Islet precursor cell (in vitro differentiated cells): ENCODE data around the gene LRRC4C.

Source experiments
- DNase-seq: peaks from one replicate; pipeline ENCODE4 v3.0.0-alpha.2; 2018

LRRC4C gene

DNA sequence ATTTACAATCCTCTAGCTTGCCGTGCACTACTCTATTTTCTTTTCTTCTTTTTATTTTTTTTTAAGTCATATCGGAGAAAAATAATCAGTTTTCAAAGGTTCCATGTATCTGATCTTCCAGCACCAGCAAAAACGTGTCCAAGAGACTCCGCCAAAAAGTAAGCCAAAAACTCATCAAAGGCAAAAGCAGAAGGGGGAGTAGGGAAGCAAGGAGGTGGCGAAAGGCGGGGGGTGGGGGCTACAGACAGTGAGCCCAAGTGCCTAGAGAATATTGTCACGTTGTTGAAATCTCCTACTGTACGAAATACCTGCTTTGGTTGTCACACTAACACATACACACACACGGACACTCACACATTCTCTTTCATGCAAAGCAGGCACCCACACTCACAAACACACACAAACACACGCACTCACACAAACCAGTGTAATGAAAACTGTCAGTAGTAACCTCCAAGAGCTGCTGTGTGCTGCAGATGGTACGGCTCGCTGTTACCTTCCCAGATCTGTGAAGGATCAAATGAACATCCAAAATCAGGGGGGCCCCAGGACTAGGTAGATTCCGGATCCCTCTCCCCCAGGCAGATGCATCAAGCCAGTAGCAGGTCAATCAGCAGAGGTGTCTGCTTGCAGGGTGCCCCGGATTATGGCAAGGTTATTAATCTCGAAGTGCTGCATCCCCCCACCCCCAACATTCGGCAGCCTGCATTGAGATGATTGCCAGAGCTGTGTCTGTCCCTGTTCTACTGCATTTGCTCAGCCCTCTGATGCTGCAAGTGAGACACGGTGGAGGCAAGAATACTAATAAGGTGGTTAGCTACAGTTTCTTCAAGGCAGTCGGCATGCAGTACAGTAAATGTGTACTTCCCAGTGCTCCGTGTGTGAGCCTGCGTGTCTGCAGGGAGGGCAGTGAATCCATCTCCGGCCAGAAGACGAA is at the start of gene LRRC4C:
Gene LRRC4C, minus strand, starts transcription at position 188 of the 937 bp plus-strand sequence.
- DNase-seq: peak; percentile 46

DNA sequence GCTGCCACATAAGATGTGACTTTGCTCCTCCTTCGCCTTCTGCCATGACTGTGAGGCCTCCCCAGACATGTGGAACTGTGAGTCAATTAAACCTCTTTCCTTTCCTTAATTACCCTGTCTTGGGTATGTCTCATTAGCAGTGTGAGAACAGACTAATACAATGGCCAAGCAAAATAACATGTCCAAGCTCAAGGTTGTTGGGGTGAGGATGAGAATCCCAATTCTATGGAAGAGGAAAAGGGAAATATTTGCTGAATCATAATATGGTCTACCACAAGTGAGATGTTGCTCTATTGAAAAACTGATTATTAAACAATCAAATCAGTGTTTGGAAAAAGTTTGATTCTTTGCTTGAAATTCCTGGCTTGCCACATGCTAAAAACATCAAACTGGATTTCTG is 48.7 kb upstream of the LRRC4C start:
- no peak for DNase-seq

DNA sequence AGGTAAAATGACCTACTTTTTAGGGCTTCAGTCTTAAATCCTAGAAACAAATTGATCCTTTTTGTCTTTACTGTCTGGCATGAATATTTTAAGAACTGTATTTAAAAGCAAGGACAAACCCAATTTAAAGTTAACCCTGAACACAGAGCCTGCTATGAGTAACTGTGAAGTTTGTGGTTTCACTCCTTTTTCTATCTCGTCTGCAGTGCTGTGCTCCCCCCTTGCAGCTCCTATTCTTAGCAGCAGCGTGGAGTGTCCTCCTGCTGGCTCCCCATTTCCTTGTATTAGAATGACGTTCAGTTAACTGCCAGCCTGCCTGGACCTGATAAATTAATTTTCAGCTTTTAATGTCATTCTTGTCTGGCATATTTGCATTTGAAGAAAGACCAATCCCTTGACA is 40.0 kb upstream of the LRRC4C start:
- DNase-seq: no peak

DNA sequence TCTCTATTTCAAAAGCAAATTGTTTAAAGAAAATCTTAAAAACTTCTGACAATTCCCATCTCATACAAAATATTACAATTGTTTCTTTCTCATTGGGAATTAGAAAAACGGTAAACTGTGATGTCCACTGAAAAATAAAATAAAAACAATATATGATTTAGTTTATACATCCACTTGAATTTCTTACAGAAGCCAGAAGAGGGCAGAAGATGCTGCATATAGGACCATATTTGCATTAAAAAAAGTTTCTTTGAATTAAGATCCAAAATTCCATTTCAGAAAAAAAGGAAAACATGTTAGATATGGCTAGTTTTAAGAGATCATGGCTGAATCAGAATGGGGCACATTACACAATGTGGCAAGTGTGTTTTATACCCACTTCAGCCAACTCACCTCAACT is 39.3 kb upstream of the LRRC4C start:
- DNase-seq: no peak

DNA sequence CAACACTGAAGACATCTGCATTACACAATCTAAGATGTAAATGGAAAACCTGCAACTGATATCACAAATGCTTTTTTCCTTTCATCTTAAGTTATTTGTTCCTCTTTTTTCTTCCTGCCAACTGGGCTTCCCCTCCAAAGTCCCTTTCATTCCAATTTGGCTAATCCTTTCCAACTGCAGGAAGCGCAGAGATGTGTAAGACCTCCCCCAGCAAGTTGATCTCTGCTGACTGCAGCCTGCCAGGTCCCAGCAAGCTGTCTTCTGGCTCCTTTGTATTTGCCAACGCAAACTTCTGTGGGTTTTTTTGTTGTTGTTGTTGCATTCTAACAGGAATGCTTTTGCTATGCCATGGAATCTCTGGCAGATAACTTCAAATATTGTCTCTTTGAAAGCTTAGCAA is 38.5 kb upstream of the LRRC4C start:
- DNase-seq: peak; percentile 59

DNA sequence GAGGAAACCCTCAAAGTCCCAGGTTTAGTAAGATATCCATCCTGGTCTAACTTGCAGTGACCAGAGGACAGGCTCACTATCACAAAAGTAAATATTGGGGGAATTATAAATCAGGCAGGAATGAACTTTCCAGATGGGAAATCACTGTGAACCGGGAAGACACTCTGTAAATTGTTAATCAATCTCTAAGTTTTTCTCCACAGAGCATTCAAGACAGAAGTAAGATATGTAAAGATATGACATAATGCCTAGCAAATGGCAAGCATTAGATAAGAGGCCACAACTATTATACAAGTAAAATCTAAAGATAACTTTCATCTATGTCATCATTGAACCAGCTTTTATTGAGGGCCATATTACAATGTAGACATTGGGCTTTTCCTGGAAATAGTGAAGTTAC is 35.3 kb upstream of the LRRC4C start:
- no peak for DNase-seq

DNA sequence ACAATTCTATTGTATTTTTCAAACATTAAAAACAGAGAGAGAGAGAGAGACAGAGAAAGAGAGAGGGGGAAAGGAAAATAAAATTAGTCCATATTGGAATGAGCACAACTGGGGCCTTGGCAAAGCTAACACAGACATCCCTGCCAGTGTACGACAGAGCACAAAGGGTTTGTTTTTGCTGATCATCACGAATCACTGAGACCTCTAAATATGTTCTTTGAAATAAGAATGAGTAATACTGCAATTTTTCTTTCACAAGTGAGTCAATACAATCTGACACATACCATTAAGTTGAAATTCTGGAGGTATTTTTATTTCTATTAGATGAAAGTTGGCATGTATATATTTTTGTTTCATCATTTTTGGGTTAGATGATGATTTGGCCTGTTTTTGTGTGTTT is 27.0 kb upstream of the LRRC4C start:
- DNase-seq: no peak

DNA sequence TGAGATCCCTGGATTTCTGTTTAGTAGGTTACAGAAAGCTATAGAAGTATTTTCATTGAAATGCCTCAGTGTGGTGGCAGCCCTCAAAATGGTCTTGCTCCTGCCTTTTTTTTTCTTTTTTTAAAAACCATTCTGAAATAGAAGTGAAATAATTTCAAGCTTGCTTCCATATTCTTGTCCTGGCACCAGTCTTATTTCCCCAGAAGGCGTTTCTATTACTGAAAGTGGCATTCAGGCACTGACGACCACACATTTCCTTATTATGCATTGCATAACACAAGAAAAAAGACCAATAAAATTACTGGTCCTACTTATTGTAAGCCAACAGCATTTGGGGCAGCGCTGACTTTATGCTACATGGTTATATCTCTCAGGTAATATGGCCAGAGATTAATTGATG is 24.5 kb upstream of the LRRC4C start:
- no peak for DNase-seq

DNA sequence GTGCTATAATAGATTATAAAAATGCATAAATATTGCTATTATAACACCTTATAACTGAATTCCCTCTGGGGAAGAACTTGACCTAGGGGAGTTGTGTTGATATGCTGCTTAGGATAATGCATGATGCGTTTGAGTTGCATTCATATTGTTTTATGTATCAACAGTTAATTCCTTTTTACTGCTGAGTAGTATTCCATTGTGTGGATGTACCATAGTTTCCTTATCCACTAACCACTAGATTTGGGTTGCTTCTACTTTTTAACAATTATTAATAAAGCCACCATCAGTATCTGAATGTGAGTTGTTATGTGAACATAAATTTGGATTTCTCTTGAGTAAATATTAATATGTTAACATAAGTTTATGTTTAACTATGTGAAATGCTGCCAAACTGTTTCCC is 19.7 kb upstream of the LRRC4C start:
- DNase-seq: no peak

DNA sequence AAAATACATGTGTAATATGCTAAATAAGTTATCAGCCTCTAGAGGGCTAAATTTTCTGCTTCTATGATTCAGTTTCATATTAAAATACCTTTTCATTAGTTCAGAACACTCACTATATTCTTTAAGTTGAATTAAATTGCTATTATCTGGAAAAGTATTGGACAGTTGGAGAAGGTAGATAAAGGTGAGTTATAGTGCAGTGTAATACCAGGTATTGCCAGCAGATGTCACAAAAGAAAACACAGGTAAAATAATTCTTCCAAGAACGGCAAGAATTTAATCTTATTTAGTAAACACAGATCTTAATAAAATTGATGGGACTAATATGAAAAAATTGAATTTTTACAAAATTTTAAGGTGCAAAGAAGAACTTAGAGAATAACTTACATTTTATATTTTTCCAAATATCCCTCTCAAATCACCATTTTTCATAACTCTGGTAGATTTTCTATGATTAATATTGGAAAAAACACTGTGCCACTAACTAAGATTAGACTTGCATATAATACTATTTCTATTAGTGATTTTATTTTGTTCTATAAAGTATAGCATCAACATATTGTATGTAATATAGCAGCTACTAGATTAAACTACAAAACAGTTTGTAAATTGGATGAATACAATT is 1.7 kb upstream of the LRRC4C start:
- no peak for DNase-seq

DNA sequence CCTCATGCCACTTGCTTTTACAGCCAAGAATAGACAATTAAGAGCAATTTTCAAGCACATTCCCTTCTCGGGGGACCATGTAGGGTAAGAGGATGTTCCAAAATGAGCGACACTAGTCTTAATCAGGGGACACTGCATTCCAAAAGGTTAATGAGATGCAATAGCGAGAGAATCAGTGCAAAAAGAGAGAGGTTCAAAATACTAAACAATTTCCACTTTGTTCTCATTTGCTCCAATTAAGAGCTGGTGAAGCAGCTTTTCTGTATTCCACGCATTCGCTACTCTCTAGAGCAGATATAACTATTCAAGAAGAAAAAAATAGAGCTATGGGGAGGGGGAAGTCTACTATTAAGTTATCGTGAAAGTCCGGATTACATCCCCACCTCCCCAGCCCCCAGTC is 811 bp downstream of the LRRC4C start:
- DNase-seq: no peak

DNA sequence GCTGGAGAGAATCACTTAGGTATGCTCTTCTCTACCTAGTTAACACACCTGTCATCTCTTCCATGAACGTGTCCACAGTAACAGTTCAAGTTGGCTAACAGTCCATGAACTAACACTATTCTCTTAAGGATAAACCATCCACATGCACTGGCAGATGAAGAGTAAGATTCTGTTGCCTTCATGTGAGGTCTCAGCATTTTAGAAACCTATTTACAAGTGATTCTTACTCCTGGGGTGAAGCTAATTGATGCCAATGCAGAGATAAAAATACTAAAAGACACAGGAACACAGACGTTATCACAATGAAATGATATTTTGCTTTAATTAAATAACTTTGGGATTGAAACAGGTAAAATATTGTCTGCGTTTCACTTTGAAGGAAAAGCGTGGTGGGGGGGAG is 1.3 kb downstream of the LRRC4C start:
- DNase-seq: no peak

DNA sequence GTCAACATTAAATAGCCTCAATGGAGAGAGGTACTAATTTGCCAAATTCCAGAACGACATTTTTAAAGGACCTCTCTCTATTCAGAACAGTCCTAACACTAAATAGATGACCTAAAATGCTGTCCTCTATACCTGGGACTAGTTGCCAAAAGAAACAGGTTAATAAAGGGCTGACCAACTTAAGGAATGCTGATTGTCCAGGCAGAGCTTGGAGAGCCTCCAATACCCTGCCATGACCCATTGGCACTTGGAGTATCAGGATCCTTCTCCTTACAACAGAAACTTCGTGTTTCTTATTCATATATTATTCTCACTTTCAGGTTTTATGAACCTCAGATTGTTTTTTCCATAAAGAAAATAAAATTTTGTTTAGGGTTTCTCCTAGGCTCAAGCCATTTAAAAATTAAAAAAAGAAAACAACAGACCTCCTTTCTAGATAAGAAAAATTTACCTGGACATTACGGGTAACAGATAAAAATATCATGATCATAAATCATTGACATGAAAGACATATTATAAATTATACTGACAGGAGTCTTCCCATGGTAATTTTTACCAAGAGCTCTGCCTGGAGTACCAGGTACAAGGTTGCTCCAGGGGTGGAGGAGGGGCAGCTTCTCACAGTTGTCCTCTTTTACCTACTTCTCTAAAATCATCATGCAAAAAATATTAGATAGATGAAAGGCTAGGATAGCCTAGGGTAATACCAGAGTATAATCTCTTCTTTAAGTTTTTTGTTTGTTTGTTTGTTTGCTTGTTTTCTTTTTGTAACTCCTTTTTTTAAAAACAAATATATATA is 2.0 kb downstream of the LRRC4C start:
- DNase-seq: no peak

DNA sequence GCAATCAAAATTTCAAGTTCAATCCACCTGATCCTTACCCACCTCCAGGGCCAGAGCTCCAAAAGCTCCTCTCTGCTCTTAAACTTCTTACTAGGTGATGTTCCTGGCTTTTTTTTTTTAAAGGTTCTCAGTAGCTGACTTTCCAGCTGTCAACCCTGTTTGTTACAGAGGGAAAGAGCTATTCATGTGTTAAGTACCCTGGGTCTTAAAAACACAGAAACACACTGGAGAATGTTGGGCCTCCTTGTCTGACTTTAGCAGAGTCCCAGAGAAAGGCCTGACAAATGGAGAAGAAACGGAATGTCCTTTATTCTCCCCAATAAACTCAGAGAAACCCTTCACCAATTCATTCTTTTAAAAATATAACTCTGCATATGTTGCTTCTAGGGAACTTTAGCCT is 3.2 kb downstream of the LRRC4C start:
- no peak for DNase-seq

DNA sequence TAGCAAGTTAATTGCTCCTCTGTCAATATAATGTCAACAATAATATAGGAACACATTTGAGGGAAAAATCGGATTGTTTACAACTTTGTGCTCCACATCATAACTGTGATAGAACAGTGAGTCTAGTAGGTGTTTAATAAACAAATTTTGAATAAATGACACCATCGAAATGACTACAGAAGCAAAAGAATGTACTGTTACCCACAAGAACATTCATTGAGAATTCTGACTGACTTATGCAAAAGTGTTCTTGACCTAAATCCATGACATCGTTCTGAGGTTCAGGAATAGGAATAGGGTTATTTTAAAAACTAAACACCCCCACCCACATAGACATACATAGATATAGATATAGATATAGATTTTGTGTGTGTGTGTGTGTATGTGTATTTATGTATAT is 8.4 kb downstream of the LRRC4C start:
- DNase-seq: no peak

DNA sequence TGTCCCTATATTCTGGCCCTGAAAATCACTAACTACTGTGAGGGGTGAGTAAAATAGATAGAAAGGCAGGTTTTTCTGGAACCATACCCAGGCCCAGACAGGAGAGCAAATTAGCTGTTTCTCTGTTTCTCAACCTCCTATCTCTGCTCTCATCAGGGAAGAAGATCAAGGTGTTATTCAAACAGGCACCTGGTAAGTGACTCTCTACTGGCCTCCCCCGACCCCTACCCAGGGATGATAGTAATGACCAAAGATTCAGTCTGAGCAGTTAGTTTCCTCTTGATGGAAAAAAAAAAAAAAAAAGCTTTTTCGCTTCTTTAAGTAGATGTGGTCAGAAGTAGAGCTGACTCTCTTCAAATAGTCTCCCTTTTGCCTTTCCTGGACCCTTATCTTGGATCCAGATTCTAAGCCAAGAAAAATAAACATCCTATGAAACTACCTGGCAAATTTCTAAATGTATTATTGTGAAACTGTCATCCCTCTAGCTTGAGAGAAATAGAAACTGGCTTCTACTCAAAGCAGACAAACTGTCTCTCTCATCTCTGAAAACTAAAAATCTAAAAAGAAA is 9.9 kb downstream of the LRRC4C start:
- DNase-seq: peak; percentile 74

DNA sequence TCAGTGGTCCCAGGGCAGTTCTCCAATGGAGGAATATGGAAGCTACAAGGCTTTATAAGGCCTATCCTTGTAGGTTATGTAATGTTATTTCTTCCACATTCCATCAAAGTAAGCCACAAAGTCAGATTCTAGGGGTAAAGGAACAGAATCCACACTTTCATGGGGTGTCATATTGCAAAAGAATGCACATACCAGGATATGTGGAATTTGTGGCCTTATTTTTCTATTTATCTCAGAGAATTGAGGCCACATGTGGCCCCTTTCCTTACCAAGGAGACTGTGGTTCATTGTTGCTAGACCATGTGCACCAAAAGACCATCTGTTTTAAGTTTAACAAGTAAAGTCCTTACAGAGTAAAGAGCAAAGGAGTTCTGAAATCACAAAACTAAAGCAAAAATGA is 12.9 kb downstream of the LRRC4C start:
- DNase-seq: no peak

DNA sequence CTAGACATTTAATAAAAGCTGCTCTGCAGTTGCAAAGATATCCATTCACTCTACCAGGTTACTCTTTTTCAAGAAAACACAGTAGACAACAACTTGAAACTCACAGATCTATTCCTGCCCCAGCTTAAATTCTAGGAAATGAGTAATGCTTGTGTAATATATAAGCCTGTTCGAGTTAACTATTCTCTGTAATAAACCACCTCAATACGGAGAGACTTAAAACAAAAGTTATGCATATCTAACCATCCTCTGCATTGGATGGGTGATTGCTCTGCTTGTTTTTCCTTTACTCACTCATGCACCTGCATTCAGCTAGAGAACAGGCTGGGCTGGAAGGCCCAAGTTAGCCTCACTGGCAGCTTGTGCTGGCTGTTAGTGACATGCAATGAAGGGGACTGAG is 13.3 kb downstream of the LRRC4C start:
- DNase-seq: no peak

DNA sequence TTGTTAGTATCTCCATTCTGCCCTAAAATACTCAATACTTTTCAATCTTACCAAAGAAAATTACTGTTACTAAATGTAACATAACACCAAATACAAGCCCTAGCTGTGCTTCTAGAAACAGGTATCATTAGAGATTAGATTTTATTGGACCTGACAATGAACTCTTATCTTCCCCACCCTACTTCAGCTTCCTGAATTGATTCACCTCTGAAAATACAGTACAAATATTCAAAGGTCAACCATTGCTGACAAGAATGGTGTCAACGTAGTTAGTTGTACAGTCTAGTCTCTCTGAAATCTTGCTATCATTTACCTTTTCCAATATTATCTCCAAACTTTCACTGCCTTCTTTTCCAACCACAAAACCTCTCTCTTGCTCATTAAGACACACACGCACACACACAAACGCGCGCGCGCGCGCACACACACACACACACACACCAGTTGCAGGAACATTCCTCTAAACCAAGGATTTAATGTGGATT is 22.4 kb downstream of the LRRC4C start:
- no peak for DNase-seq

DNA sequence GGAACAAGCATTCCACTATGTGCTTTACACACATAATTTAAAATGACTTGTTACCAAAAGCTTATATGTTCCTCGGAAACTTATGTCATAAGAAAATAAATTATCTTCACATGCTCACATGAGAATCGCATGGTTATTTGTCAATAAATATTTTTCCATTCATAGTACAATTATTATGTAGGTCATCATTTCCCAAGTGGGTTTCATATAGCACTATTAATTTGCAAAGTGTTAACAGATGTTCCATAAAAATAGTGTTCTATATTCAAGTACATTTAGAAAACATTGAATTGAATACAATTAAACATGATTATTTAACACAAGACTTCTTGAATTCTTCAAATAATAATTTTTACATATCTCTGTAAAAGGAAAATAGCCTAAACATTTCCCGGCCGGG is 23.9 kb downstream of the LRRC4C start:
- DNase-seq: no peak

DNA sequence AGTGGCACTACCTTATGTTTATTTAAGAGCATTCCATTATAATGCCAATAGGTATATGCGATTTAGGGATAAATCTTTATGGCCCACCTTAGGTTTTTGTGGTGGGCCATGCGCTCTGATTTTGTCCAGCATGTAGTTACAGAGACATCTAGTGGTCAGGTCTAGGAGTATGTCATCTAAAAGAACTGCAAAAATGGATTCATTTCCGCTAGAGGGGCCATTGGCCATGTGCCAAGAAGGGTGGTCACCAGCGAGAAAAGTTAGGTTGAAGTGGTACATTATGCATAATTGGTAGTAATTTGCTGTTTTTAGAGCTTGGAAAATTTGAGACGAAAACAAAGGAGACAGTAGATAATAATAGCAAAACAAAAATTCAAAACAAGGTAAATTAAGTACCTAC is 27.7 kb downstream of the LRRC4C start:
- DNase-seq: no peak

DNA sequence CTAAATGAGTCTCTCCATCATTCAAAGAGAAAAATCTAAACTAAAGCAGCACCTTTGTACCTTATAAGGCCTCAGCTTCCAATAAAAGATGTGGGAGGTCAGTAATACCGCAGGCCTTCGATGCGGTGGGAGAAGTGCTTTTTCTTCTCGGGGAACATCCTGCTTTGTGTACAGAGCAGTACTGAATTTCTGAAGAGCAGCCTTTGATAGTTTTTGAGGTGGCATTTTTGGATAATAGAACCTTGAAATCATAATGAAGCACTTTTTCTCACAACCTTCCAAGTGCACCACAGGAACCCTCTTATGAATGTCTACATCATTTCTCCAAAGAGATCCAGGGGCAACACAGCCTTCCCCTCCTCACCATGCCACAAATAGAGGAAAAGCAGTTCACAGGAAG is 39.6 kb downstream of the LRRC4C start:
- DNase-seq: no peak

DNA sequence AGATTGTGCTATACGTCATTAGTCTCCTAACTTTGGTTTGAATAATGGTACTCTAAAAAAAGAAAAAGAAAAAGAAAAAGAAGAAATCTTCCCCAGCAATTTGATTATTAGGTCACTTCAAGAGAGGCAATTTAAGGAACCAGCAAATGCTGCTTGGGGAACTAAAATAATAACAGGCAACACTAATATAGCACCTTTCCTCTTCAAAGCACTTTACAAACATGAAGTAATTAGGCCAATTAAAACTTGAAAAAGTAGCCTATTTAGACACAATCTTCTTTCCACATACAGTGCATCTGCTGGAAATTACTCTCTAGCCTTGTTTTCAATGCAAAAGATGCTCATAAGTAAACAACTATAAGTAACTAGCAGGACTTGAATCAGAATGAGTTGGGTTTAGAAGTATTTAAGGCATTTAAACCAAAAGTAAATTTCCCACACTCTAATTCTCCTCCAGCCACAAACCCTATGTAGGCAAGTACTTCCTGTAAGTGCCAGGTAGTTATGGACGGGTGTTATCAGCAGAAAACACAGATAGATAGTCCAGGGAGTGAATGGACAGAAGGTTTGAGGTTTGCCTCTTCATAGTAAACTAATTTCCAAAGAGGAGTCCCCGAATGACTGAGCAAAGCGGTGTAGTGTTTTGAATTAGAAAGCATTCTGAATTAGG is 44.5 kb downstream of the LRRC4C start:
- DNase-seq: no peak
